ENCODE measurements around the gene BCAP29.

The BCAP29 gene

DNA sequence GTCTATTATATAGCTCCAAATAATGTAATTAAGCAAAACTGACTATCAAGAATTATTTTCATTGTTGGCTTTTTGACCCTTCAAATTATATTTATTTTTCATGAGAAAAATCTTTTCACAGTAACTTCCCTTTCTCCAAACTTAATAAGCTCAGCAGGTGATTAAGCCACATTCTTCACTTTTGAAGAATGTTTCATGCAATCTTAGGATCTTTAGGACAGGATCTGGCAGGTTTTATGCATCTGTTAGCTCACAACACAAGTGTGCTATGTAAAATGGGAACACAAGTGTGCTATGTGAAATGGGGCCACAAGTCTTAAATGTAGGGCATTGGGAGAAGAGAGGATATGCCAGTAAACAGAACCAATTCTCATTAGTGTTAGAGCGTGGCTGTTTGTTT is 26.3 kb downstream of the BCAP29 start:
- no peak overlapping the region for H4K5ac ChIP-seq (ENCODE audit: low read length)
- no peak overlapping the region for H3K4me2 ChIP-seq (ENCODE audit: low read length)
- H2BK120ac ChIP-seq (ENCODE audit: low read depth, low read length): no peak overlapping the region
- H3K27ac ChIP-seq (ENCODE audit: low read depth, low read length): no peak overlapping the region
- H2BK15ac ChIP-seq (replicated peaks; ENCODE audit: low read depth): no peak overlapping the region
- no peak for DNase-seq
- no peak overlapping the region for H3K4ac ChIP-seq (ENCODE audit: low read depth, low read length)
- no peak overlapping the region for H2BK5ac ChIP-seq (ENCODE audit: low read length)
- no peak overlapping the region for H3K18ac ChIP-seq (ENCODE audit: low read length)
- no peaks in the 10 kb centered on the region for H3K4me1 ChIP-seq (ENCODE audit: control insufficient read depth, low read depth, low read length)
- no peaks in the 10 kb centered on the region for H3K79me1 ChIP-seq (ENCODE audit: low read length)
- no peak overlapping the region for H3K9ac ChIP-seq (ENCODE audit: low read length)
- H3K36me3 ChIP-seq (ENCODE audit: control insufficient read depth, insufficient read depth, low read length): no peaks in the 10 kb centered on the region
- no peak overlapping the region for H3K56ac ChIP-seq (ENCODE audit: low read length)
- H4K8ac ChIP-seq (ENCODE audit: low read depth, low read length): no peak overlapping the region
- WGBS (ENCODE audit: extremely low coverage, insufficient coverage, low lambda C conversion rate): no CpG with 5 or more reads among the region's 1 CpG
- H3K4me3 ChIP-seq (ENCODE audit: low read length): no peak overlapping the region
- no peaks in the 10 kb centered on the region for H3K79me2 ChIP-seq (ENCODE audit: control insufficient read depth, insufficient read depth, low read length)
- no peak overlapping the region for H2AK5ac ChIP-seq (ENCODE audit: low read length)
- H3K23ac ChIP-seq (ENCODE audit: low read length): no peak overlapping the region
- no peaks in the 10 kb centered on the region for H3K27me3 ChIP-seq (ENCODE audit: insufficient read depth, low read length, poor library complexity)

DNA sequence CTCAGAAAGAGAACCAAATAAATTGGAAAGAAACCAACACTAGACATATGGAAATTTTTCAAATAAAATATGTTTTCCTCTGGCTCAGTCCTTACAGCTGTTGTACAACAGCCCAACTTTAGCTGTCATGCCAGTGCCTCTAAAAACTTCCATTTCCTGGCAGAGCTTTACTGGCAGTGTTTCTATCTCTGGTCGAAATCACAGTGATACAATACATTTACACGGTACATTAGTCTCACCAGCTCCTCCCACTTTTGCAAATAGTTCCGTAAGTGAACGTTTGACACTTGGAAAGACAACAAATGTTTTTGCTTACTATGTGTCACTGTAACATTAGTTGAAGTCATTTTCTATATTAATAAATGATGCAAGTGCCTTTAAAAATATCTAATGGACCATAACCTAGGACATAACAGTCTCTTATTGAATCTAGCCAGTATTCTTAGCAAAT is 29.8 kb downstream of the BCAP29 start:
- Histone ChIP-seq H3K36me3 (ENCODE audit: control insufficient read depth, insufficient read depth, low read length) (no peaks in the 10 kb centered on the region), H3K79me2 (ENCODE audit: control insufficient read depth, insufficient read depth, low read length) (no peaks in the 10 kb centered on the region), H3K56ac (ENCODE audit: low read length) (no peak overlapping the region), H2BK15ac (replicated peaks; ENCODE audit: low read depth) (no peak overlapping the region), H3K4me2 (ENCODE audit: low read length) (no peak overlapping the region), H2AK5ac (ENCODE audit: low read length) (no peak overlapping the region), H3K4ac (ENCODE audit: low read depth, low read length) (no peak overlapping the region), H3K23ac (ENCODE audit: low read length) (no peak overlapping the region), H3K27ac (ENCODE audit: low read depth, low read length) (no peak overlapping the region), H3K27me3 (ENCODE audit: insufficient read depth, low read length, poor library complexity) (no peaks in the 10 kb centered on the region), H3K4me3 (ENCODE audit: low read length) (no peak overlapping the region), H4K8ac (ENCODE audit: low read depth, low read length) (no peak overlapping the region), H3K9ac (ENCODE audit: low read length) (no peak overlapping the region), H4K5ac (ENCODE audit: low read length) (no peak overlapping the region), H3K18ac (ENCODE audit: low read length) (no peak overlapping the region), H2BK5ac (ENCODE audit: low read length) (no peak overlapping the region), H3K79me1 (ENCODE audit: low read length) (no peaks in the 10 kb centered on the region), H2BK120ac (ENCODE audit: low read depth, low read length) (no peak overlapping the region), H3K4me1 (ENCODE audit: control insufficient read depth, low read depth, low read length) (no peaks in the 10 kb centered on the region)
- no CpG with 5 or more reads among the region's 4 CpGs for WGBS (ENCODE audit: extremely low coverage, insufficient coverage, low lambda C conversion rate)
- no peak for DNase-seq

DNA sequence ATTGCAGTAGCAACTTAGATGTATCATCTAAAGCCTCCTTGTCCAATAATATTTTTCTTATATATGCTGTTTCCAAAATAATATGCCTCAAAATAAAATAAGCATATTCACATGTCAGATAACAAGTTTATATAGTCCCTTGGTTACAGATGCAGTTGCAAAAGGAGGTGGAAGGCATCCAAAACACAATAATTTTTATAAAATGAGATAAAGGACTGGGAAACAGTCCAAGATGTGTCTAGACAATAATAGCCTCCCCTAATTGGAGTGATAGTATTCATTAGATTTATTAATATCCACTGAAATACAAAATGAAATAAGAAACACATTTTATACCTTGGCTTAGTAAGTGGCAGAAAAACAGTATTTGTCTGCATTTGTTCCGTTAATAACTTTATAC is 30.3 kb downstream of the BCAP29 start:
- no peak overlapping the region for H3K56ac ChIP-seq (ENCODE audit: low read length)
- H3K27ac ChIP-seq (ENCODE audit: low read depth, low read length): no peak overlapping the region
- DNase-seq: no peak
- no peaks in the 10 kb centered on the region for H3K36me3 ChIP-seq (ENCODE audit: control insufficient read depth, insufficient read depth, low read length)
- H2BK15ac ChIP-seq (replicated peaks; ENCODE audit: low read depth): no peak overlapping the region
- no peak overlapping the region for H3K4me2 ChIP-seq (ENCODE audit: low read length)
- H4K5ac ChIP-seq (ENCODE audit: low read length): no peak overlapping the region
- no peak overlapping the region for H3K4ac ChIP-seq (ENCODE audit: low read depth, low read length)
- H3K4me1 ChIP-seq (ENCODE audit: control insufficient read depth, low read depth, low read length): no peaks in the 10 kb centered on the region
- no peak overlapping the region for H3K18ac ChIP-seq (ENCODE audit: low read length)
- no peak overlapping the region for H2BK5ac ChIP-seq (ENCODE audit: low read length)
- H3K23ac ChIP-seq (ENCODE audit: low read length): no peak overlapping the region
- H3K9ac ChIP-seq (ENCODE audit: low read length): no peak overlapping the region
- no peak overlapping the region for H4K8ac ChIP-seq (ENCODE audit: low read depth, low read length)
- WGBS (ENCODE audit: extremely low coverage, insufficient coverage, low lambda C conversion rate): no CpG with 5 or more reads among the region's 1 CpG
- no peaks in the 10 kb centered on the region for H3K27me3 ChIP-seq (ENCODE audit: insufficient read depth, low read length, poor library complexity)
- H3K79me2 ChIP-seq (ENCODE audit: control insufficient read depth, insufficient read depth, low read length): no peaks in the 10 kb centered on the region
- H2AK5ac ChIP-seq (ENCODE audit: low read length): no peak overlapping the region
- H3K79me1 ChIP-seq (ENCODE audit: low read length): no peaks in the 10 kb centered on the region
- H3K4me3 ChIP-seq (ENCODE audit: low read length): no peak overlapping the region
- no peak overlapping the region for H2BK120ac ChIP-seq (ENCODE audit: low read depth, low read length)

GRCh38 chr7:107613439-107613838 is 33.4 kb downstream of the BCAP29 start:
- no peak overlapping the region for H2AK5ac ChIP-seq (ENCODE audit: low read length)
- no CpG with 5 or more reads among the region's 1 CpG for WGBS (ENCODE audit: extremely low coverage, insufficient coverage, low lambda C conversion rate)

GRCh38 chr7:107613948-107614347 is 33.9 kb downstream of the BCAP29 start:
- H3K4me3 ChIP-seq (ENCODE audit: low read length): no peak overlapping the region
- no peak overlapping the region for H2BK5ac ChIP-seq (ENCODE audit: low read length)
- H2AK5ac ChIP-seq (ENCODE audit: low read length): no peak overlapping the region
- H2BK15ac ChIP-seq (replicated peaks; ENCODE audit: low read depth): no peak overlapping the region
- H3K18ac ChIP-seq (ENCODE audit: low read length): no peak overlapping the region
- H3K79me2 ChIP-seq (ENCODE audit: control insufficient read depth, insufficient read depth, low read length): no peaks in the 10 kb centered on the region
- H3K4ac ChIP-seq (ENCODE audit: low read depth, low read length): no peak overlapping the region
- H4K5ac ChIP-seq (ENCODE audit: low read length): no peak overlapping the region
- H2BK120ac ChIP-seq (ENCODE audit: low read depth, low read length): no peak overlapping the region
- no peak overlapping the region for H4K8ac ChIP-seq (ENCODE audit: low read depth, low read length)
- no peaks in the 10 kb centered on the region for H3K79me1 ChIP-seq (ENCODE audit: low read length)
- H3K23ac ChIP-seq (ENCODE audit: low read length): no peak overlapping the region
- no peaks in the 10 kb centered on the region for H3K27me3 ChIP-seq (ENCODE audit: insufficient read depth, low read length, poor library complexity)
- no peaks in the 10 kb centered on the region for H3K4me1 ChIP-seq (ENCODE audit: control insufficient read depth, low read depth, low read length)
- DNase-seq: no peak
- no peak overlapping the region for H3K56ac ChIP-seq (ENCODE audit: low read length)
- H3K4me2 ChIP-seq (ENCODE audit: low read length): no peak overlapping the region
- H3K27ac ChIP-seq (ENCODE audit: low read depth, low read length): no peak overlapping the region
- H3K9ac ChIP-seq (ENCODE audit: low read length): no peak overlapping the region
- H3K36me3 ChIP-seq (ENCODE audit: control insufficient read depth, insufficient read depth, low read length): no peaks in the 10 kb centered on the region

More at GRCh38 chr7:107613439-107613838, 33.4 kb downstream of the BCAP29 start:
- Histone ChIP-seq H3K79me1 (ENCODE audit: low read length) (no peaks in the 10 kb centered on the region), H3K79me2 (ENCODE audit: control insufficient read depth, insufficient read depth, low read length) (no peaks in the 10 kb centered on the region), H3K36me3 (ENCODE audit: control insufficient read depth, insufficient read depth, low read length) (no peaks in the 10 kb centered on the region), H3K27me3 (ENCODE audit: insufficient read depth, low read length, poor library complexity) (no peaks in the 10 kb centered on the region), H3K18ac (ENCODE audit: low read length) (no peak overlapping the region), H3K23ac (ENCODE audit: low read length) (no peak overlapping the region), H3K4me1 (ENCODE audit: control insufficient read depth, low read depth, low read length) (no peaks in the 10 kb centered on the region), H2BK120ac (ENCODE audit: low read depth, low read length) (no peak overlapping the region), H3K27ac (ENCODE audit: low read depth, low read length) (no peak overlapping the region), H4K8ac (ENCODE audit: low read depth, low read length) (no peak overlapping the region), H3K4me2 (ENCODE audit: low read length) (no peak overlapping the region), H3K4ac (ENCODE audit: low read depth, low read length) (no peak overlapping the region), H3K4me3 (ENCODE audit: low read length) (no peak overlapping the region), H3K9ac (ENCODE audit: low read length) (no peak overlapping the region), H4K5ac (ENCODE audit: low read length) (no peak overlapping the region), H3K56ac (ENCODE audit: low read length) (no peak overlapping the region), H2BK5ac (ENCODE audit: low read length) (no peak overlapping the region), H2BK15ac (replicated peaks; ENCODE audit: low read depth) (no peak overlapping the region)
- DNase-seq: no peak

DNA sequence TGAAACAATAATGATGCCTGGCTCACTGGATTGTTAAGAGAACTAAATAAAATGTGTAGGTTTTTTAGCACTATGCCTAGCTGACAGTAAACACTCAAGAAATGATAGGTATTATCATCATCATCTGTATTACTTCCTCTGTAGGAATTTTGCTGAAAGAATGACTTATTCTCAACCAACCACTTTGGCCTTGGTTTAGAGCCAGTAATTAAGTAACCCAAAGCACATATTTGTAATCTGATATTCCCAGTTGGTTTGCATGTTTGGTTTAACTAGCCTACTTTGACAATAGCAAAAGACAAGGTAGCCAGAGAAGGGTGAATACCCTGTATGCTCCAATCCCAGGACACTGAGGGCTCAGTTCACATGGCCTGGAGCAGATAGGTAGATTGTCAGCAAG is 34.4 kb downstream of the BCAP29 start:
- Histone ChIP-seq H3K36me3 (ENCODE audit: control insufficient read depth, insufficient read depth, low read length) (no peaks in the 10 kb centered on the region), H3K4ac (ENCODE audit: low read depth, low read length) (no peak overlapping the region), H2BK5ac (ENCODE audit: low read length) (no peak overlapping the region), H3K4me2 (ENCODE audit: low read length) (no peak overlapping the region), H2BK120ac (ENCODE audit: low read depth, low read length) (no peak overlapping the region), H2AK5ac (ENCODE audit: low read length) (no peak overlapping the region), H4K8ac (ENCODE audit: low read depth, low read length) (no peak overlapping the region), H3K18ac (ENCODE audit: low read length) (no peak overlapping the region), H3K27me3 (ENCODE audit: insufficient read depth, low read length, poor library complexity) (no peaks in the 10 kb centered on the region), H3K79me1 (ENCODE audit: low read length) (no peaks in the 10 kb centered on the region), H2BK15ac (replicated peaks; ENCODE audit: low read depth) (no peak overlapping the region), H3K4me1 (ENCODE audit: control insufficient read depth, low read depth, low read length) (no peaks in the 10 kb centered on the region), H3K79me2 (ENCODE audit: control insufficient read depth, insufficient read depth, low read length) (no peaks in the 10 kb centered on the region), H3K23ac (ENCODE audit: low read length) (no peak overlapping the region), H4K5ac (ENCODE audit: low read length) (no peak overlapping the region), H3K4me3 (ENCODE audit: low read length) (no peak overlapping the region), H3K9ac (ENCODE audit: low read length) (no peak overlapping the region), H3K27ac (ENCODE audit: low read depth, low read length) (no peak overlapping the region), H3K56ac (ENCODE audit: low read length) (no peak overlapping the region)
- no peak for DNase-seq
